Measurements from ENCODE around the gene WDR82. TPM values are rescaled to one million over a fixed set of nuclear protein-coding genes. Genes with fewer than 3 reads are reported as not detected.
"Not testable (repeated sequence)": the region's sequence is repeated elsewhere in the genome, so short reads cannot be mapped to it uniquely, and the experiment has no call there.

WDR82 gene
- total RNA-seq, 2 donors from 2014 or later: 81.1 to 106 TPM

DNA sequence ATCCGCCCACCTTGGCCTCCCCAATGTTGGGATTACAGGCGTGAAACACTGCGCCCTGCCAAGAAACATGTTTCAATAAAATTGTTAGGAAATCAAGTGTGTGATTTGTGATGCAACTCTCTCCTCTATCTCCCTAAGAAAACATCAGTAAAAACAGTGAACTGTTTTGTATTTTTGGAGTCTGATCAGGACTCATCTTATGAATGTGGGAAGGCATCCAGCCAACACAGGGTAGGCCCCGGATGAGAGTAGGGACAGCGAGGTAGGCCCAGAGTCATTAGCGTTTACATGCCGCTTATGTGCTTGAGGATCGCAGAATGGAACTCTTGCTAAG is 8.3 kb upstream of the WDR82 start:
- Mint-ChIP-seq H3K27me3 (no peaks in the 10 kb centered on the region), H3K4me1 (peaks cover 22% of the 10 kb centered on the region), H3K4me3 (peak overlapping the region; percentile 83), H3K9me3 (no peaks in the 10 kb centered on the region), H3K36me3 (ENCODE audit: low read depth) (peaks cover 36% of the 10 kb centered on the region), H3K27ac (peak overlapping the region; percentile 98)
- no peak for ATAC-seq (replicated peaks)

GRCh38 chr3:52284051-52284450 is 5.6 kb upstream of the WDR82 start:
- H3K27me3 Mint-ChIP-seq; H3K27ac Mint-ChIP-seq; ATAC-seq (replicated peaks); H3K4me3 Mint-ChIP-seq; H3K9me3 Mint-ChIP-seq: not testable (repeated sequence)
- Mint-ChIP-seq H3K36me3 (ENCODE audit: low read depth) (peaks cover 56% of the 10 kb centered on the region), H3K4me1 (peaks cover 15% of the 10 kb centered on the region)

DNA sequence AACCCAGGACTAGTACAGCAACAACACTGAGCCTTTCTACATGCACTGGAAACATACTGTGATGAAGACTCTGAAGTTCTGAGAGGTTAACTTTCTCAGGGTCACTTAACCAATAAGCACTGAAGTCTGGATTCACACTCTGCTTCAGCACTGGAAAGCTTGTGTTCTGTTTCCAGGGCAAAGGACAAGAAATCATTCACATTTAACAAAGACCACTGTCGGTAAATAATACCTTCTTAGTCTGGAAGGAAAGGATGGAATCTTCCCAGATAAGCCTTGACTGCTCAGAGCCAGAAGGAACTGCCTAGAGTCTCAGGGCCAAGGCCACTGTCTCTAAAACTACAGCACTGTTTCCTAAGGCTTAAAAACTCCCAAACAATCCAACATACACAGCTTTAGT is 4.9 kb upstream of the WDR82 start:
- peaks cover 15% of the 10 kb centered on the region for H3K4me1 Mint-ChIP-seq

DNA sequence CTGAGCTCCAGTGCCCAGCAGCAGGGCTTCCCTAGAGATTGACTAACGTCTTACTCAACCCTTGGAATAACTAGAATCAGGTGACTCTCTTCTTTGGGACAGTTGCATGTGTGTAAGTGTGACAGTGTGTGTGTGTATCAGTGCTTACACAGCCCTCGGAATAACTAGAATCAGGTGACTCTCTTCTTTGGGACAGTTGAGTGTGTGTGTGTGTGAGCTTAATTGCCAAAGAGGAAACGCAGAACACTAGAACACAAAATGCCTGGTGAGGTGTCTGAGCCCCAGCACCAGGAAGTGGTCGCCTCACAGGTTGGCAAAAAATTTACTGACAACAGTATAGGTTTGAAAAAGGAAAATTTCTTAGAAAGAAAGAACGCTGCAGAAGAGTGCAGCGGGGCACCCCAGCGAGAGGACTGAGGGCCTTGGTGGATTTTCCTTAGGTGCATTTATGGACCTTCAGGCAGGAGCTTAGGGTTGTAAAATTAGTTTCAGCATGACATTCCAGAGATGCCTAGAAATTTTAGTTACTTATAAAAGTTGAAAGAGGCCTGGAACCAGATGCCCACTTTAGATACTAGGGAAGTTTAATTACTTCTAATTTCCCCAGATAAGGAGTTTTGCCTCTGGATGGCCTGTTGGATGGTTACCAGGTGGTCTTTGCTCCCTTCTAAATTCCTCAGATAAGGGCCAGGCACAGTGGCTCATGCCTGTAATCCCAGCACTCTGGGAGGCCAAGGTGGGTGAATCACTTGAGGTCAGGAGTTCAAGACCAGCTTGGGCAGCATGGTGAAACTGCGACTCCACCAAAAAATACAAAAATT is 3.7 kb upstream of the WDR82 start:
- Mint-ChIP-seq H3K36me3 (ENCODE audit: low read depth) (peaks cover 67% of the 10 kb centered on the region), H3K27me3 (no peaks in the 10 kb centered on the region), H3K27ac (peak overlapping the region; percentile 17), H3K4me3 (peak overlapping the region; percentile 95), H3K9me3 (no peaks in the 10 kb centered on the region), H3K4me1 (peaks cover 15% of the 10 kb centered on the region)
- no peak for ATAC-seq (replicated peaks)

More for the DNA sequence above, 4.9 kb upstream of the WDR82 start:
- ATAC-seq (replicated peaks): no peak
- Mint-ChIP-seq H3K4me3 (no peak overlapping the region), H3K27ac (no peak overlapping the region), H3K9me3 (no peaks in the 10 kb centered on the region), H3K36me3 (ENCODE audit: low read depth) (peaks cover 64% of the 10 kb centered on the region), H3K27me3 (no peaks in the 10 kb centered on the region)

DNA sequence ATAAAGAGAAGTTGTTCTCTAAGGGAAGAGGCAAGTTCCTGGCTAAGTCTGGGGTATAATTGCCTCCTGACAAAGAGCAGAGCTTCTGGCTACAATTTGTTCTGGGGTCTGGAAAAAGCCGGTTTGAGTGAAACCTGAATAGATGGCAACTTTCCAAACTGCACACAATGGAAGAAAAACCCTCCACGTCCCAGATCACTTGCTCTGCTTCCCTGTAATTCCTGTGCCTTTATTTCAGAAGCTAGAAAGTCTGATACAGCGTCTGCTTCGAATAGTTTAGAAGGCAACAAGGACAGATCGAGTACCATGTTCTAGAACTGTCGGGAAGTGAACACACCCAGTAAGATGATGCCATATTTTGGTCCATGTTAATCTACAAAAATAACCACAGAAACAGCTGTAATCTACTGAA is 1.6 kb upstream of the WDR82 start:
- Mint-ChIP-seq H3K4me1 (peaks cover 16% of the 10 kb centered on the region), H3K9me3 (no peaks in the 10 kb centered on the region), H3K4me3 (peak overlapping the region; percentile 95), H3K27ac (peak overlapping the region; percentile 95), H3K36me3 (ENCODE audit: low read depth) (peaks cover 83% of the 10 kb centered on the region), H3K27me3 (no peaks in the 10 kb centered on the region)
- ATAC-seq (replicated peaks): no peak

DNA sequence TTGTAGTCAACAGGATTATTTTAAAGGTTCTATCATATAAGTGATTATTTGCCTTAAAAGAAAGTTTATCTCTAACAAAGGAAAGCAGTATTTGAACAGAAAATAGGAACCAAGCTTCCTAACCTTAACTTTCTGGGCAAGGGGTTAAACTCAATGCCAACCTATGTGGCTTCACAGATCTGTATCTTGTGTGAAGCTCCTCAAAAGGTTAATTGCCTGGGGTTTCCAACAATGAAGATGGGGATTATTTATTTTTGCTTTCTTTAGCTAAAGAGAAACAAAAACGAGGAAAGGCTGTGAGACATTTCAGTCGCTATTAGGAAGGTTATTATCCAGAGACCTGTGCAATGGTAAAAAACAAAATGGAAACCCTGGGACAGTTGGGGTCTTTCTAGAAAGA is 1.1 kb upstream of the WDR82 start:
- peak overlapping the region; percentile 95 for H3K27ac Mint-ChIP-seq
- peaks cover 87% of the 10 kb centered on the region for H3K36me3 Mint-ChIP-seq (ENCODE audit: low read depth)
- ATAC-seq (replicated peaks): no peak
- H3K4me3 Mint-ChIP-seq: peak overlapping the region; percentile 95
- no peaks in the 10 kb centered on the region for H3K9me3 Mint-ChIP-seq
- no peaks in the 10 kb centered on the region for H3K27me3 Mint-ChIP-seq
- H3K4me1 Mint-ChIP-seq: peaks cover 17% of the 10 kb centered on the region

DNA sequence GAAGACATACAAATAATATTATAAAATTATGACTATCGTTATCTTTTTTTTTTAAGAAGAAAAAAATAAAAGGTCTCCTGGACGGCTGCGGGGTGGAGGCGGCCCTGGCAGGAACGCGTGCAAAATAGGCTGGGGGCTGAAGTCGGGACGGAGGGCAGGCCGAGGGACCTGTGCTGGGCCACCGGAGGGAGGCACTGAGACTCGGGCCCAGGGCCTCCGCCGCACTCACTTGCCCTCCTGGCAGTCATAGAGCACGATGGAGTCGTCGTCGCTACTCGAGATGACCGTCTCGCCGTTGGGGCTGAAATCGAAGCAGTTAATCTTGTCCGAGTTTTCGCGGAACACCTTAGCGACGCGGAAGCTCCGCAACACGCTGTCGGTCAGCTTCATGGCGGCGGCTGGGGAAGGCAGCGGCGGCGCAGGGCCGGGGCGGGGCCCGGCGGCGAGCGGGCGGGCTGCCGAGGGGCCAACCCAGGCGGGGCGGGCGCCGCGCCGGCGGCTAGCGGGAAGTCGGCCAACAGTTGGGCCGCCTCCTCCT is 408 bp downstream of the WDR82 start:
- Mint-ChIP-seq H3K27ac (peak overlapping the region; percentile 95), H3K36me3 (ENCODE audit: low read depth) (peaks cover 94% of the 10 kb centered on the region), H3K4me1 (peaks cover 29% of the 10 kb centered on the region)

GRCh38 chr3:52277071-52277964 is 1.1 kb downstream of the WDR82 start:
- no peaks in the 10 kb centered on the region for H3K27me3 Mint-ChIP-seq
- H3K27ac Mint-ChIP-seq: peak overlapping the region; percentile 95
- peak; percentile 51 for ATAC-seq (replicated peaks)
- peaks cover 98% of the 10 kb centered on the region for H3K36me3 Mint-ChIP-seq (ENCODE audit: low read depth)
- H3K4me1 Mint-ChIP-seq: peaks cover 34% of the 10 kb centered on the region
- no peaks in the 10 kb centered on the region for H3K9me3 Mint-ChIP-seq
- peak overlapping the region; percentile 95 for H3K4me3 Mint-ChIP-seq

More for the DNA sequence above, 408 bp downstream of the WDR82 start:
- Mint-ChIP-seq H3K4me3 (peak overlapping the region; percentile 95), H3K9me3 (no peaks in the 10 kb centered on the region), H3K27me3 (no peaks in the 10 kb centered on the region)
- peak; percentile 55 for ATAC-seq (replicated peaks)

DNA sequence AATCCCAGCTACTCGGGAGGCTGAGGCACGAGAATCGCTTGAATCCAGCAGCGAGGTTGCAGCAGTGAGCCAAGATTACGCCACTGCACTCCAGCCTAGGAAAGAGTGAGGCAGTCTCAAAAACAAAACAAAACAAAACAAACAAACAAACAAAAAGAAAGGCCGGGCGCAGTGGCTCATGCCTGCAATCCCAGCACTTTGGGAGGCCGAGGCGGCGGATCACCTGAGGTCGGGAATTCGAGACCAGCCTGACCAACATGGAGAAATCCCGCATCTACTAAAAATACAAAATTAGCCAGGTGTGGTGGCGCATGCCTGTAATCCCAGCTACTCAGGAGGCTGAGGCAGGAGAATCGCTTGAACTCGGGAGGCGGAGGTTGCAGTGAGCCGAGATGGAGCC is 3.7 kb downstream of the WDR82 start:
- not testable (repeated sequence) for ATAC-seq (replicated peaks); H3K27me3 Mint-ChIP-seq; H3K9me3 Mint-ChIP-seq
- peaks cover 98% of the 10 kb centered on the region for H3K36me3 Mint-ChIP-seq (ENCODE audit: low read depth)
- peaks cover 38% of the 10 kb centered on the region for H3K4me1 Mint-ChIP-seq
- peak overlapping the region; percentile 95 for H3K27ac Mint-ChIP-seq
- peak overlapping the region; percentile 95 for H3K4me3 Mint-ChIP-seq

GRCh38 chr3:52272831-52273230 is 5.6 kb downstream of the WDR82 start:
- peaks cover 45% of the 10 kb centered on the region for H3K4me1 Mint-ChIP-seq
- no peak for ATAC-seq (replicated peaks)
- H3K36me3 Mint-ChIP-seq (ENCODE audit: low read depth): peaks cover 100% of the 10 kb centered on the region
- no peaks in the 10 kb centered on the region for H3K9me3 Mint-ChIP-seq
- H3K27ac Mint-ChIP-seq: peak overlapping the region; percentile 95
- no peaks in the 10 kb centered on the region for H3K27me3 Mint-ChIP-seq
- H3K4me3 Mint-ChIP-seq: peak overlapping the region; percentile 95

- H3K9me3 Mint-ChIP-seq; ATAC-seq (replicated peaks); H3K27me3 Mint-ChIP-seq: not testable (repeated sequence)
- H3K27ac Mint-ChIP-seq: peak overlapping the region; percentile 87
- peaks cover 100% of the 10 kb centered on the region for H3K36me3 Mint-ChIP-seq (ENCODE audit: low read depth)
- peak overlapping the region; percentile 95 for H3K4me3 Mint-ChIP-seq
- H3K4me1 Mint-ChIP-seq: peaks cover 52% of the 10 kb centered on the region
These were observed 6.3 kb downstream of the WDR82 start for GRCh38 chr3:52272172-52272571.

GRCh38 chr3:52270252-52270754 is 8.1 kb downstream of the WDR82 start:
- Mint-ChIP-seq H3K4me3 (peak overlapping the region; percentile 95), H3K27me3 (no peaks in the 10 kb centered on the region), H3K36me3 (ENCODE audit: low read depth) (peaks cover 100% of the 10 kb centered on the region), H3K4me1 (peaks cover 54% of the 10 kb centered on the region), H3K9me3 (no peaks in the 10 kb centered on the region), H3K27ac (peak overlapping the region; percentile 87)
- no peak for ATAC-seq (replicated peaks)

GRCh38 chr3:52269776-52270175 is 8.7 kb downstream of the WDR82 start:
- peaks cover 54% of the 10 kb centered on the region for H3K4me1 Mint-ChIP-seq
- peak overlapping the region; percentile 87 for H3K27ac Mint-ChIP-seq
- peaks cover 100% of the 10 kb centered on the region for H3K36me3 Mint-ChIP-seq (ENCODE audit: low read depth)
- no peaks in the 10 kb centered on the region for H3K27me3 Mint-ChIP-seq
- H3K9me3 Mint-ChIP-seq: no peaks in the 10 kb centered on the region
- peak overlapping the region; percentile 95 for H3K4me3 Mint-ChIP-seq
- ATAC-seq (replicated peaks): peak; percentile 39

DNA sequence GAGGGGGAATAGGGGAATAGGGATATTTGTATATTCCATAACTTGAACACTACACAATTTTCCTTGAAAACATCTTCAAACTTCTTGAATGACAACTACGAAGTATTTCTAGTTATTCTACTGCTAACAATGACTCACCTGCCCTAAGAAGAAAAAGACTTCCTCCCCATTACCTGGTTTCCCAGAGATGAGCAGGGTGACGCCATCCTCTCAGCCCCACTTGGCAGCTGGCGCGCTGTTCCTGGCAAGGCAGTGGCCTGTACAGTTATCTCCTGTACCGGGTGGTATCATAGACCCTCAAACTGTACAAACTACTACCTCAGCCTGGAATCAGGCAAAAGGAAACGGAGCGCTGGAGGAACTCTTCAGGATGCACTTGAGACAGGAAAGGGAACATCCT is 10.4 kb downstream of the WDR82 start:
- no peaks in the 10 kb centered on the region for H3K9me3 Mint-ChIP-seq
- peak overlapping the region; percentile 87 for H3K27ac Mint-ChIP-seq
- H3K4me1 Mint-ChIP-seq: peaks cover 58% of the 10 kb centered on the region
- peak; percentile 80 for ATAC-seq (replicated peaks)
- H3K4me3 Mint-ChIP-seq: peak overlapping the region; percentile 95
- no peaks in the 10 kb centered on the region for H3K27me3 Mint-ChIP-seq
- H3K36me3 Mint-ChIP-seq (ENCODE audit: low read depth): peaks cover 100% of the 10 kb centered on the region

Measured in activated T-helper 17 cell treated with anti-CD3 and anti-CD28 coated beads, Interleukin-2, amount 50 U/mL, for 72 hours (primary cell).